HG03520 (cell line): Measurements from ENCODE around the gene FHIT.
A peak's percentile ranks its signal among the peaks of the same experiment; 100 is the strongest.

Experiments used
- ATAC-seq: cut with Tn5 transposase; IDR thresholded peaks from one replicate; pipeline ENCODE4 v1.9.1; 2021; ENCODE audit warnings: mild to moderate bottlenecking, moderate library complexity; ENCODE audit not compliant: unreplicated experiment

Gene FHIT

DNA sequence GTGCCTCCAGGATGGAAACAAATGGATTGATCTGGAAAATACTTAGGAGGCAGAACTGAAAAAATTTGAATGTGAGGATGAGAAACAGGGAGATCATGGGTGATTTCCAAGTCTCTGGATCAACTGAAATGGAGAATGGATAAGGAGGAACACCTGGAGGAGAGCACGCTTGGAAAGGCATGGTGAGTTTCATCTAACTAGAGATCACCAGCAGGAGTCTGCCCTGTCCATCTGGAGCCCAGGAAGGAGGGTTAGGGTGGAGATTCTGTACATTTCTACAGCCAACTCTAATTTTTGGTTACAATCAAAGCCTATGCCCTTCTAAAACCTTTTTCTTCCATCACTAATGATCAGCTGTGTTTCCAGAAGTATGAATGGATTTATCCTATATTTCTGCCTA is 1205.6 kb downstream of the FHIT start:
- no peak for ATAC-seq

GRCh38 chr3:60036803-60037202 is 1214.4 kb downstream of the FHIT start:
- no peak for ATAC-seq

GRCh38 chr3:60033901-60034453 is 1217.3 kb downstream of the FHIT start:
- no peak for ATAC-seq

- ATAC-seq: no peak
Measured at GRCh38 chr3:60030982-60031381, 1220.3 kb downstream of the FHIT start.

- no peak for ATAC-seq
Measured at GRCh38 chr3:60028233-60028632, 1223.0 kb downstream of the FHIT start.

DNA sequence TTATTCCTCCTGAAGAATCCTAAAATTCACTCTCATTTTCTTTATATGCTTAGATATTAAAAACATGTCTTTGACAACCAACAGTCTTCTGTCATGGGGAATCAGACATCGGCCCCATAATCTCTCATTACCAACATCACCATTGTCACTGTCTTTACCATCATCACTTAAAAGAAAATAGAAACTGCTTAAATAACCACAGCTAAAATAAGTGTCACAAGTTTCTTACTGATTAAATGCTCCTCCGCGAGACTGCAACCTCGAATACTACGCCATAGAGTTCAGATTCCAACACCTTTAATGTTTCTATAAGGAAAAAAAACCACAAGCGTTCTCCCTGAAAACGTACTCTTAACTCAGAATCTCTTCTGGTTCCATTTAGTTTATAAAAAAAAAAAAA is 1223.9 kb downstream of the FHIT start:
- no peak for ATAC-seq

DNA sequence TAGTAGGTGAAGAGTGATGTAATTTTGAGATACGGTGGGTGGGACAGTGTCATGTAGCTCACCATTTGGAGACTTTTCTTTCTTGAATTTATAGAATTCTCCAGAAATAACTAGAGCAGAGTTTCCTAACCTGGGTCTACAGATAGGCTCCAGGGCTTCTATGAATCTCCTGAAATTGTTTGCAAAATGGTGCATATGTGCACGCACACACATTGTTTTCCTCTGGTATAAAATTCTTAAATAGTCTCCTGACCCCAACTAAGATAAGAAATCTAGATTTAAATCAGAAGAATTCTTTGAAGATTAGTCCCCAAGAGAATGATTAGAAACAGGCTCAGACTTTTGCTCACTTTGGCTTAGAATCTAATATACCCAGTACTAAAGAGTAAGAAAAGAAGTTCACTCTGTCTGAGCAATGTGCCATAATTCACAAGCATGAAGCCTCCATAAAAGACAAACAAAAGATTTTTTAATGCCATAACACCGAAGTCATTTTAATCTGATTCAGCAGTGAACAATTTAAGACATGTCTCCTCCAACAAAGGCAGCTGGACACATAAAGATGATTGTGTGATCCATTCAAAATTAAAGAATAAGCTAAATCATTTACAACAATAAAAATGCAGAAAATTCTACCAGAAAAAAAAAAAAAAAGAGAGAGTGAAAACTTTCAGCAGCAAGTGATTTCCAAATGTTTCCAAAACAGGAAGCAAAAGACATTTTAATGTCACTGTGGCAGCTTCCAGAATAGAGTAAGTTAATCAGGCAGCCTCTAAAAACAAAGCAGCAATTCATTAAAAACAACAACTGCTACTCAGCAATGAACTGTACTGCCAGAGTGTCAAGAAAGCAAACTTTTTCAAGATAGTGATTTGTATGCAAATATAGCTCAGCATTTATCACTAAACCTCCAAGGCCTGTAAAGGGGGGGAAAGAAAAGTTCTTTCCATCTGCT is 1225.9 kb downstream of the FHIT start:
- ATAC-seq: no peak

- ATAC-seq: no peak
Measured at GRCh38 chr3:60024400-60024799, 1226.9 kb downstream of the FHIT start.

GRCh38 chr3:60023189-60023588 is 1228.1 kb downstream of the FHIT start:
- no peak for ATAC-seq

DNA sequence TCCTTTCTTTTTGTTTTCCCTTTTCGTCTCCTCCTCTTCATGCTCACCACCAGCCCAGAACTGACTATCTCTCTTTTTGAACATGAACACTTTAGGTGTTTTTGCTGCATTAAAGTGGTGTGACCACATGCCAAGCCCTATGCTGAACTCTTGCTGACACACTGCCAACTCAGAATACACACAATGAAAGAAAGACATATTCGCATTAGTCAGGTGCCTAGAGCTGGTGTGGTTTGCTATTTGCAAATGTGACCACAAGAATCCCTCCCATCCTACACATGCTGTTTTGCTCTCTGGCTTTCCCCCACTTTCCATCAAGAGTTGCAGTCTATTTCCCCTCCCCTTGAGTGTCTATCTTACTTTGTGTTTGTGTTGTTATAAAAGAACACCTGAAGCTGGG is 1233.6 kb downstream of the FHIT start:
- ATAC-seq: no peak

DNA sequence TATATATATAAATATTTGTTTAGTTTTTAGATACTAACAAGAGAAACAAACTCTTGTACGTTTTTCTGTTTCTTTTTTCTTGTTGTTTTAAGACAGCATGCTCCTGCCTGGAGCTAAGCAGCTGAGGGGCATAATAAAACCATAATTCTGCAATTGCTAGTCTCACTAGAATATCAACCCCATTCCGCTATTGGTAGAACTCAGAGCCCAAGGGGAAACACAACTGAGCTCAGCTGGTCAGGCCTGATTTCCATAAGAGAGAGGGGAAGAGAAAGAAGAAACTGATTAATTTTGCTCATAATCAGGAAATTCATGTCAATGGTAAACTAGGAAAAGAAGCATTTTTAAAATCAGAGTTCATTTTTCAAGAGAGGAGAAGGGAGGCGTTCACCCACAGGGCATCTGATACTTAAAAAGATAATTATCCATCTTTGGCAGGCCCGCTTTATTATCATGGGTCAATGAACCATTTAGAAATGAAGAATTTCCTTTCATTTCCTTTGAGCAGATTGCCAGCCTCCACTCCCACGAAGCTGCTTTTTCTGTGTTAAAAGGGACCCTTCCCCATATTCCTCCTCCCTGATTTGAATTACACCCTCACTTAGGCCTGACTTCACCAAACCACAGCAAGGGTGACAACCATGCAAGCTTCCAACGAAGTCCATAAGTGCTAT is 1236.1 kb downstream of the FHIT start:
- no peak for ATAC-seq

DNA sequence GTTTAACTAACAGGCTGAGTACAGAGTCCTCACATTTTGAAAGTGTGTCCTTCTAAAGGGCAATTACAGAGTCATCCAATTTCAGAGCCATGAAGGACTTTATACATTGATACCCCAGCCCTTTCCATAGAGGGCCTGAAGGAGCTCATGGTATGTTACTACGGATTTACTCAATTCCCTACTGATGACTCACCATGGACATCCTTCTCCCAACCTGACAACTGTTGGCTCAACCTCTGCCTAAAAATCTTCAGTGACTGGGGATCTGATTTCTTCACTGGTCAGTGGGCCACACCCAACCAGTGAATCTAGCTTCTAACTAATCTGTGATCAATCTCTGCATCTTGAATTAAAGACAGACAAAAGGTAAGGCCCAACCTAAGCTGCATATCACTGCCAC is 1238.0 kb downstream of the FHIT start:
- no peak for ATAC-seq

DNA sequence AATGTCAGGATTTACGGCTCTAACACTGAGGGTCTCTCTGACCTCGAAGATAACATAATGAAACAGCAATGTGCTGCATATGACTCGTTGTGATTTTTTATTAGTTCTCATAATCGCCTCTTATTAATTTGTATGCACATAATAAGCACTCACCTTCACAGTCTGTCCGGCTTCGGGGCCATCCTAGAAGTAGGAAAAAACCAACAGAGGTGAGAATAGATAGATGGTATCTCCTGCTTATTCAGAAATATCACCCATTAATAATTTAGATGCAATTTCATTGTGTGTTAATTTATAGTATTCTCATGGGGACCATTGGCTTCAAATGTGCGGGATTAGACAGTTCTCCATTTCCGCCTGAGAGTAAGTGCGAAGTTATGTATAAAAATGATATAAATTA is 1240.0 kb downstream of the FHIT start:
- no peak for ATAC-seq

GRCh38 chr3:60010781-60011180 is 1240.5 kb downstream of the FHIT start:
- ATAC-seq: peak; percentile 98

GRCh38 chr3:60009931-60010478 is 1241.2 kb downstream of the FHIT start:
- no peak for ATAC-seq

GRCh38 chr3:60001369-60001768 is 1249.9 kb downstream of the FHIT start:
- no peak for ATAC-seq

DNA sequence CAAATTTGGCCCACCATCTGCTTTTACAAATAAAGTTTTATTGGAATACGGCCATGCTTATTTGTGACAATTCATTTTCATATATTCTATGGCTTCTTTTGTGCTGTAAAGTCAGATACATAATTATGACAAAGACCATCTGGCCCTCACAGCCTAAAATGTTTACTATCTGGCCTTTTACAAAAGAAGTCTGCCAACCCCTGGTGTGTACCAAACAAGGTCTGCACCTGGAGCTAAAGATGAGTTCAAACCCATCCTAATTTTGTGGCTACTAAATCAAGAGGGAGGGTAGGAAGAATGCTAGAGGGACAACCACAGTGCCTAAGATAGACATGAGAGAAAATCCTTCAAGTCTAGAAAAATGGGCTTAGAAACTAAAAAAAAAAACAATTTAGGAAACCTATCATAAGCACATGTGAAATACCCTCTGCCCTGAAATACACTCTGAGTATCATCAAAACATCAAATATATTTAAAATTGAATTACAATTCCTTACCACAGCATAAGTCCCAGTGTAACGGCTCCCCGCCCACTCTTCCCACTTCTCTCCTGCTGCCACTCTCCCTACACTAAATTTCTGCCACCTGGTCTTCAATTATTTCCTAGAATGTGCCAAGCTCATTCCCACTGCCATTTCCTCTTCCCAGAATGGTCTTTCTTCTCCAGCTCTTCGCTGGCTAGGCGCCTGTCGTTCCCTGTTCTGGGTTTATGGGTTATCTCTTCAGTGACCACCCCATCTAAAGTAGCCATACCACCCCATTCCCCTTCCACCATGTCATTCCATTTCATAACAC is 1250.7 kb downstream of the FHIT start:
- no peak for ATAC-seq

DNA sequence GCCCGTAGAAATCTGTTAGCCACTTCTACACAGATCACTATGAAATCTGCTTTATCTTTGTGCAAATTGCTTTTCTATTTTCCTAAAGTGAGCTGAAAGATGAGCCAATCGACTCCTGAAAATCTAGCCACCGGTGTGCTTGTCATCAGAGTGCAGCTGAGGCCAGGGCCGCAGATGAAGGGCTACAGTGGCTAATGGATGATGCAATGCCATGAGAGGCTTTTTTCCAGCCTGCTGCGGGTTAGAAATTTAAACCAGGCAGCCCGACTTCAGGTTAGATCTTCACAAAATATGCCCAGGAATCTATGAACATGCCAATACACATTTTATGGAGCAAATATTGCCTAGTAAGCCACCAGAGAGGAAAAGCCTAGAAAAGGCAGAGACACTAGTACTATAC is 1253.2 kb downstream of the FHIT start:
- ATAC-seq: no peak

DNA sequence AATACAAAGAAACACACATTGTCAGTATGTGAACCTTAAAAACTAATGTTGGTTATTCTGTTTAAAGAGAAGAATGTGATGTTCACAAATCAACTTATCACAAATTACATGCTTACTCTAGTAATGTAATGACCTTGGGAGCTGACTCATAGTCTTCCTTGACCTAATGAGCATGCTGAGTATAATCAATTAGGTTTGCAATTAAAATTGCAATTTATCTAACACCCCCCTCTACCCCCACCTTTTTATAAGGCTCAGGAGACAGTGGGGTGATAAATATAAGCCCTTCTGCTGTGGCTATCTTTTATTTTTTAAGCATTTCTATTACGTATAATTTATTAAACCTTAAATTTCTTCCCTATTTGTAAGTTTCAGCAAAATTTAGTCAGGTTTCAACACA is 1253.7 kb downstream of the FHIT start:
- no peak for ATAC-seq

GRCh38 chr3:59996056-59996455 is 1255.2 kb downstream of the FHIT start:
- no peak for ATAC-seq

GRCh38 chr3:59995563-59995962 is 1255.7 kb downstream of the FHIT start:
- no peak for ATAC-seq
